22Rv1 (cell line): ENCODE results near the gene CCNE1.

Experiments
- H3K27ac ChIP-seq: fragments of 450-650 bp; 2 replicates; pipeline ENCODE4 v1.5.1; 2017
- CTCF ChIP-seq: fragments of 450-650 bp; IDR thresholded peaks from 2 replicates; pipeline ENCODE4 v1.5.1; 2017; ENCODE audit warnings: mild to moderate bottlenecking
- ZFX ChIP-seq: fragments of 450-650 bp; IDR thresholded peaks from 2 replicates; pipeline ENCODE4 v1.6.1; 2017; ENCODE audit warnings: antibody characterized with exemption, borderline replicate concordance

The CCNE1 gene

GRCh38 chr19:29861574-29861973 is 49.8 kb downstream of the CCNE1 start:
- TF ChIP-seq CTCF = no peak
- TF ChIP-seq ZFX = no peak
- no peak overlapping the region for H3K27ac ChIP-seq

- no peak overlapping the region for H3K27ac ChIP-seq
- no peak for TF ChIP-seq ZFX
- no peak for TF ChIP-seq CTCF
These were observed 54.2 kb downstream of the CCNE1 start for GRCh38 chr19:29866011-29866410.

GRCh38 chr19:29867984-29868383 is 56.2 kb downstream of the CCNE1 start:
- H3K27ac ChIP-seq = no peak overlapping the region
- no peak for TF ChIP-seq CTCF
- no peak for TF ChIP-seq ZFX

GRCh38 chr19:29871143-29871542 is 59.4 kb downstream of the CCNE1 start:
- no peak for TF ChIP-seq CTCF
- no peak for TF ChIP-seq ZFX
- H3K27ac ChIP-seq = no peak overlapping the region

- TF ChIP-seq ZFX (no peak), CTCF (peak; percentile 45)
- H3K27ac ChIP-seq = no peak overlapping the region
These were observed 60.5 kb downstream of the CCNE1 start for GRCh38 chr19:29872224-29872731.

GRCh38 chr19:29873024-29873800 is 61.4 kb downstream of the CCNE1 start:
- TF ChIP-seq ZFX (no peak), CTCF (peak; percentile 88)
- no peak overlapping the region for H3K27ac ChIP-seq
